Breast epithelium (tissue), 4 donors: ENCODE measurements around the gene SLC9A5. TPM values are rescaled to one million over a fixed set of nuclear protein-coding genes. Genes with fewer than 3 reads are reported as not detected.
A peak's percentile ranks its signal among the peaks of the same experiment; 100 is the strongest.

Experiments
- DNase-seq, 2 donors: peaks; one replicate each; pipeline ENCODE4 v3.0.0-alpha.2; 2019; ENCODE audit warnings: low spot score in 2 of 2
- H3K27ac ChIP-seq, 2 donors: fragments of 200-600 bp; sonication (generic) in 1 of 2; one replicate each; pipeline ENCODE4 v1.5.1; 2016 to 2019; ENCODE audit warnings: mild to moderate bottlenecking in 1 of 2
- H3K27me3 ChIP-seq, 2 donors: fragments of 200-600 bp; sonication (generic) in 1 of 2; one replicate each; pipeline versions ENCODE4 v1.5.1 to v1.6.0; 2017 to 2019; ENCODE audit warnings: control low read depth in 1 of 2, mild to moderate bottlenecking in 1 of 2
- H3K36me3 ChIP-seq: fragments of 200-600 bp; one replicate; pipeline ENCODE4 v1.5.1; 2019
- H3K4me1 ChIP-seq, 2 donors: fragments of 200-600 bp; sonication (generic); one replicate each; pipeline ENCODE4 v1.5.1; 2016 to 2019; ENCODE audit warnings: control low read depth in 1 of 2
- H3K4me3 ChIP-seq, 3 donors: fragments of 200-600 bp; sonication (generic); 1 replicate in 2 of 3; 2 replicates in 1 of 3; pipeline ENCODE4 v1.5.1; 2016 to 2019; ENCODE audit warnings: mild to moderate bottlenecking in 3 of 3, moderate library complexity in 2 of 3
- H3K9me3 ChIP-seq, 2 donors: fragments of 200-600 bp; sonication (generic) in 1 of 2; one replicate each; pipeline ENCODE4 v1.5.1; 2016 to 2019; ENCODE audit warnings: control low read depth in 1 of 2
- CTCF ChIP-seq, 3 donors: fragments of 450-650 bp; IDR thresholded peaks; one replicate each; pipeline ENCODE4 v1.5.1; 2016 to 2017; ENCODE audit warnings: antibody characterized with exemption in 3 of 3, mild to moderate bottlenecking in 3 of 3, moderate library complexity in 3 of 3
- POLR2A ChIP-seq: fragments of 450-650 bp; IDR thresholded peaks from one replicate; pipeline ENCODE4 v1.6.1; 2016; ENCODE audit warnings: antibody characterized with exemption, mild to moderate bottlenecking, moderate library complexity
- POLR2AphosphoS5 ChIP-seq, 3 donors: sonication (generic); formaldehyde crosslinking; IDR thresholded peaks; one replicate each; pipeline ENCODE4 v1.6.1; 2017; ENCODE audit warnings: antibody characterized with exemption in 3 of 3
- intact Hi-C: fragments of 100-400 bp; cut with DNase I; formaldehyde crosslinking; loops from one replicate; pipeline ENCODE4 v1.15.1; 2023; ENCODE audit warnings: low total_unique reads
- total RNA-seq, 3 donors: library from RNA; depleted of rRNA; stranded (reverse); fragments of >200 nt; gene quantifications; one replicate each; pipeline ENCODE4 v1.1.0, GENCODE V29; 2016

Gene SLC9A5
- total RNA-seq, 3 donors from 2014 or later = 0.96 to 2.3 (median 1.3) TPM

- Histone ChIP-seq H3K36me3 (peaks cover 6% of the 10 kb centered on the region), H3K4me3 (no peak overlapping the region), H3K27ac (no peak overlapping the region), H3K4me1 (peaks cover 5 to 6% of the 10 kb centered on the region in 2 donors), H3K27me3 (no peaks in the 10 kb centered on the region), H3K9me3 (no peaks in the 10 kb centered on the region)
- TF ChIP-seq POLR2AphosphoS5 (IDR thresholded peaks at IDR 0.05) (no peak), CTCF (IDR thresholded peaks at IDR 0.05) (no peak)
- DNase-seq = no peak
- intact Hi-C loops = no loop called here
These were observed 17.7 kb upstream of the SLC9A5 start for GRCh38 chr16:67230809-67231660.

- Histone ChIP-seq H3K27ac (no peak overlapping the region), H3K4me3 (no peak overlapping the region), H3K9me3 (no peaks in the 10 kb centered on the region), H3K4me1 (no peaks in the 10 kb centered on the region), H3K36me3 (peaks cover 6% of the 10 kb centered on the region), H3K27me3 (no peaks in the 10 kb centered on the region)
- DNase-seq = no peak
- no peak for TF ChIP-seq CTCF (IDR thresholded peaks at IDR 0.05)
- TF ChIP-seq POLR2A = no peak
- TF ChIP-seq POLR2AphosphoS5 (IDR thresholded peaks at IDR 0.05) = no peak
- intact Hi-C loops = no loop called here
These were observed 15.2 kb upstream of the SLC9A5 start for GRCh38 chr16:67233596-67233995.

GRCh38 chr16:67234180-67234597 lies 14.6 kb upstream of the SLC9A5 start:
- H3K9me3 ChIP-seq = no peaks in the 10 kb centered on the region
- no peak overlapping the region for H3K4me3 ChIP-seq
- no peaks in the 10 kb centered on the region for H3K4me1 ChIP-seq
- no peak overlapping the region for H3K27ac ChIP-seq
- DNase-seq = no peak
- no peaks in the 10 kb centered on the region for H3K27me3 ChIP-seq
- intact Hi-C loops = no loop called here
- peaks cover 6% of the 10 kb centered on the region for H3K36me3 ChIP-seq
- TF ChIP-seq POLR2A (no peak), POLR2AphosphoS5 (IDR thresholded peaks at IDR 0.05) (no peak), CTCF (IDR thresholded peaks at IDR 0.05) (no peak)

GRCh38 chr16:67235816-67236562 lies 12.8 kb upstream of the SLC9A5 start:
- H3K36me3 ChIP-seq = no peaks in the 10 kb centered on the region
- peaks cover 6 to 10% of the 10 kb centered on the region in 2 donors for H3K4me1 ChIP-seq
- no peaks in the 10 kb centered on the region for H3K27me3 ChIP-seq
- intact Hi-C loops = no loop called here
- no peaks in the 10 kb centered on the region for H3K9me3 ChIP-seq
- peak overlapping the region in 1 of 2 donors; percentile 29 for H3K27ac ChIP-seq
- no peak overlapping the region for H3K4me3 ChIP-seq
- DNase-seq = no peak
- no peak for TF ChIP-seq POLR2A
- no peak for TF ChIP-seq POLR2AphosphoS5 (IDR thresholded peaks at IDR 0.05)
- TF ChIP-seq CTCF (IDR thresholded peaks at IDR 0.05) = no peak
